NCI-H2029 treated with DMSO at 0.1 percent for 48 hours (cell line): ENCODE results near the gene NTM.

Source experiments
- DNase-seq: peaks from one replicate; lab custom pipeline; 2025; lab: John Stamatoyannopoulos, UW

NTM gene

DNA sequence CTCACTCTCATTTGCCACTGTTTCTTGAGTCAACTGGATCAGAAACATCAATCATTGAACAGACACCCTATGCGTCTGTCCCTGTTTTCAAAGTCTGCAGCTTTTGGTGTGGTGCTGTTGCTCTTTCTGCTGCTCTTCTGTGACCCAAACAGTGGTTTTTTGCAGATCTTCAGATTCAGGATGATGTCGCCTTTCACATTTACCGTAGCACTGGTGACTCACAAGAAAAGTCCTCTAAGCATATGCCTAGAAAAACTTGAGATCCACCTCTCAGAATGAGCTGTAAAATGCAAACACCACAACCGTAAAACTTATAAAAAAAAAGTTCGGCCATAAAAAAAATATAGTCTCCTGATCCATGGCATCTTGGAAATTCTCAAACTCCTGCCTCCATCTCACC, 400.4 kb downstream of the NTM start:
- DNase-seq = no peak

DNA sequence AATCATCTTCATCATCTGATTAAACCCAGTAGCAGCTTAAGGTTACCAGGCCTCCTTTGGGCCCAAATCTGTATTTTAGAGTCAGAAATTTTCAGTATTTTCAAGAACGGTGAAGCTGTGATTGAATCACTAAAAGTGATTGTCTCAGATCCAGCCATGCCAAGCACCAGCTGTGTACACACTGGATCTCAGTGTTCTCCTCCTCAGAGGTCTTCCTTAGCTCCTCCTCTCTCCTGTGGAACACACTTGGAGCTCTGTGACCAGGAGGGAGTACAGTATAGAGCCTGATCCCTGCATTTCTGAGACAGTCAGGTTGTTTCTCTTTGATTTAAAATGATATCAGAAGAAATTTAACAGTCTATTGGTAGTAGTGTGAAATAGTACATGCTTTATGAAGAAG, 401.1 kb downstream of the NTM start:
- no peak for DNase-seq

DNA sequence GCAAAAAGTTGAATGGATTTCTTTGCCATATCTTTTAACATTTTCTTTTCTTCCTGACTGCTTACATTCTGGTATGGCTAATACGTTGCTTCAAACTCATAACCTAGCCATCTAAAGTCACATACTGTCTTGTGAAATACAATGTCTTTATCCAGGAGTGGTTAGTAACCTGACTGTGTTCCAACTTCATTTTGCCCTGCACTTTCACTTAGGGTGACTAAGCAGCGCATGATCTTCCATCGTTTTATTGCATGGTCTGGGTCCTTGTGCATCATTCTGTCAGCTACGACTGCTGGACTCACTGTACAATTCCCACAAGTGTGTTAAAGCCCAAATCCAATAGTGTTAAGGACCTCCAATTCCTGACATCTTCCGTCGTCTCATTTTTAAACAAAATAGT, 403.2 kb downstream of the NTM start:
- DNase-seq = no peak

- no peak for DNase-seq
These were observed 405.8 kb downstream of the NTM start for GRCh38 chr11:131776211-131776610.

GRCh38 chr11:131785801-131786200, 415.4 kb downstream of the NTM start:
- DNase-seq = no peak

GRCh38 chr11:131787119-131787518, 416.7 kb downstream of the NTM start:
- DNase-seq = no peak

DNA sequence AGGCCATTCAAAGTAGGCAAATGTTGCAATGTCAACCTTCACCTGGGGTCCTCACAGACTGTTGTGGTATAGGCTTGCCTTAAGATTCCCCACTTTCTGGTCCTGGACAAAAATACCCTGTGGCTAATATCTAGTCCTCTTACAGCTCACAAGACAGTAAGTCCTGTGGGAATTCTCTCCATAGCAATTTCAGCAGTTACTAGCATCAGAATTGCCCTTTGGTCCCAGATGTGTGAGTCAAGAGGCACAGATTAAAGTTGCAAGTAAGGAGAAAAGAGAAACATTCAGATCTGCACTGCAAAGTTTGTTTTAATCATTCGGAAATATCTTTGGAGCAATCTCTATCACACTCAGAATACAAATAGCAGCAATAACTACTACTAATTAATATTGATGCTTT, 420.2 kb downstream of the NTM start:
- no peak for DNase-seq

GRCh38 chr11:131792243-131792642, 421.8 kb downstream of the NTM start:
- no peak for DNase-seq

GRCh38 chr11:131796089-131796488, 425.7 kb downstream of the NTM start:
- DNase-seq = no peak

GRCh38 chr11:131796541-131796940, 426.1 kb downstream of the NTM start:
- no peak for DNase-seq

DNA sequence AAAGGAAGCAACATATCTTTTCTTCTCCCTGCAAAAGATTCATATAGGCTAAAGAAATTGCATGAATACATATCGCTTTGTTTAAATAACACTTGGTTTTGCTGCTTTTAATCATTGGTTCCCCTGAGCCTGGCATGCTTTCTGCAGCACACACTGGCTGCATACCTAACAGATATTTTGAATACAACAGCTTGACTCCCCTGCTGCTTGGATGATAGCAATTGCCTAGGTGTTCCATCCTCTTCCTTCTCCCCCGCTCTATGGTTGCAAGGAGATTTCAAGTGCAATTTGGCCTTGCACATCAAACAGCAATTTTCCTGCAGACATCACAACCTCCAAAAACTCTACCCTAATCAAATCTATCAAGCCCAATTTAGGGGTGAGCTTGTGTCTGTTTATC, 430.0 kb downstream of the NTM start:
- no peak for DNase-seq

DNA sequence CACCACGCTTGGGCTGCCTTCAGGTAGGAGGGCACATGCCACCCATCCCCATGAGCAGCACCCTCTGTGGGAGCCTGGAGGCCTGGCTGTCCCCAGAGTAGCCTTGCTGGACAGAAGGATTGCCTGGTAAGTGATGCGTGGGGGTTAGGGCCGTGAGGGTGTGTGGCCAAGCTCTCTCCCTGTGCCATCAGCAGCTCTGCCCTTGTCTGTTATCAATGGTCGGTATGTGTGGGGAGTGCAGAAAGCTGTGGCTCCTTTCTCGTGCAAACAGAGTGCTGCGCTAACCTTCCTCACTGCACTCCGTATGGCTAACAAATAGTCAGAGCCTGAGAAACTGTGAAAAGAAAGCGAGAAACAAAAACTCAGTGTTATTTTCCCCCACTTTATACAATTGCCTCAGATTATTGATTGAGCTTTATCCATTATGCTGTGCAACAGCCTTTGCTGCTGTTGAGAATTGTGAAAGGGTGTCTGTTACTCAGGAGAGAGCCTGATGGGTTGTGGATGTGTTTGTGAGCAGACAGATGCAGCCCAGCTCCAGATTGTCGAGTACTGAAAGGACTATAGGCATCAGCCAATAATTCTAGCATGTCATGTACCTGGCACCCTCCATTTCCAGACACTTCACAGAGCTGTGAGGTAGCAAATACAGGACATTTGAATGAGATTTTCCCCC, 432.2 kb downstream of the NTM start:
- DNase-seq = no peak

- no peak for DNase-seq
These were observed 437.5 kb downstream of the NTM start for GRCh38 chr11:131807876-131808275.

- DNase-seq = no peak
These were observed 438.1 kb downstream of the NTM start for GRCh38 chr11:131808470-131808869.

DNA sequence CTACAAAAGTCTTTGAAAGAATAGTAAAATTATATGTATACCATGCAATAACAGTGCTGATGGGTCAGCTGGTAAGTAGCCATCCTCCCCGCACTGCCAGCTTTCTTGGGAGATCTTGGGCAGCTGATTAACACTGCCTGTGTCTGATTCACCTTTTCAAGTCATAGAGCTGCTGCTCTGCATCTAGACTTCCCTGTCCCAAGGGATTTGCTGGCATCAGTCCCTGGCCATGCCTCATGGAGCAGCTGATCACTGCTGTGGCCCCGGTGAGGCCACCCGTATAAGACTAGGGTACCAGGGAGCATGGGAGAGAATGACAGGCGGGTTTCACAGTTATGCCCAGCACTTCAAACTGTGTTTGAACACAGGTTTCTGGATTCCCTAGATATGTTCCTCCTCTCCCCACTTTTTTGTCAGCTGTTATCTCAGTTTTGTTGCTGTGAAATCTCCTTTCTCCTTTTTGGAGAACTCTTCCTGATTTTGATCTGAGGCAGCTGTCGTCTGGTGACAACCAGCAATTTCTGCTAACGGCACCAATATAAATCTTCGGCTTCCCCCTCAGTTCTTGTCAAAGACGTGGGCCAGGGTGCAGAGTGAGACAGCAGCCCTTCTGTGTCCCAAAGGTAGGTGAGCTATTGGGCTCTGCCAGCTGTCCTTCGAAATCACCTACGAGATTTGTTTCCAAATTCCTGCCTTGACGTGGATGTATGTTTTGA, 438.9 kb downstream of the NTM start:
- DNase-seq = no peak

GRCh38 chr11:131810541-131810940, 440.1 kb downstream of the NTM start:
- DNase-seq = no peak

DNA sequence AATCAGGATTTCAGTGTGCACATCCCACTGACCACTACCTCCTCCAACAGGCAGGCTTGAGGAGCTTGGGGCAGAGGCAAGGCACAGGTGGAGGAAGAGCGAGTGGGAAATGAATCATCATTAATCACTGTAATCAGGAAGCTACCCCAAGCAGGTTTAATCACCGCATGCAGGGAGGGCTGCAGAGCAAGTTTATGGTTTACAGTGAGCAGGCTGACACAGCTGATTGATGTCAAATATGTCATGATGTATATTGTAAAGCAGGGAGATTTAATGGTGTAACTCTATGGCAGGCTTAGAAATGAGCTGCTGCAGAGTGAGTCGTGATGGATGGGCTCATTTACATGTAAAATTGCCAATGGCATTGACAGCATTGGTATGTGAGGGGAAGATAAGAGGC, 441.0 kb downstream of the NTM start:
- no peak for DNase-seq

DNA sequence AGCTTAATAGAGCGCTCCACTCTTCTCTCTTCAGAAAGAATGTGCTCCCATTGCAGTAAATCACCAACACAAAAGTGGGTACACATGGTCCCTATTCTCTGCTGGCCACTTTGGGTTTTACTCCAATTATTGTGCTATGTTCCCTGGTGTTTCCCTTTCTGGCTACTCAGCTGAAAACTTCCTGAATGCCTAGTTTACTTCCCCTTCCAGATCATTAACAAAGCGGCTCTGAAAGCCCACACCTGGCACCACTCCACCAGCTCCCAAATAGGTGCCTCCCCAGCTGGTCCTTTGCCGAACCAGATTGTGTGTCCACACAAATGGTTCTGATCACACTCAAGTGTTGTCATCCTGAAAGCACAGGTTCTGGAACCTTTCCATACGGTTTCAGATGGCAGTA, 443.7 kb downstream of the NTM start:
- DNase-seq = no peak

GRCh38 chr11:131815590-131815989, 445.2 kb downstream of the NTM start:
- DNase-seq = no peak

DNA sequence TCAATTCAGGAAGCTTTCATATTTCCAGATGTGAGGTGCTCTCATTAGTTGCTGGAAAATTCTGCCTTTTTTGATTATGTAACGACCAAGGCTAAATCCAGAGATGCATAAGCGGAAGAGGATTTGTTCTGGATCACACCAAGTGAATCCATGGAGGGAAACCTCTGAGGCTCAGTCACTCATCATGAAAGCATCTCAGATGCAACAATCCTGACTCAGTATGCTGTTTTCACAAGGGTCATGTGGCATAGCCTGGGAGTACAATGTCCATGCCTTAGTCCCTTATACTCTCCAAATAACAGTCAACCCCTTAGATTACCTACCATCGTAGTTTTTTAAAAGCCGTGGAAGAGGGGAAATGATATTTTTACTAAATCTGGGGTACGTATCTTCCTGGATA, 445.6 kb downstream of the NTM start:
- no peak for DNase-seq

DNA sequence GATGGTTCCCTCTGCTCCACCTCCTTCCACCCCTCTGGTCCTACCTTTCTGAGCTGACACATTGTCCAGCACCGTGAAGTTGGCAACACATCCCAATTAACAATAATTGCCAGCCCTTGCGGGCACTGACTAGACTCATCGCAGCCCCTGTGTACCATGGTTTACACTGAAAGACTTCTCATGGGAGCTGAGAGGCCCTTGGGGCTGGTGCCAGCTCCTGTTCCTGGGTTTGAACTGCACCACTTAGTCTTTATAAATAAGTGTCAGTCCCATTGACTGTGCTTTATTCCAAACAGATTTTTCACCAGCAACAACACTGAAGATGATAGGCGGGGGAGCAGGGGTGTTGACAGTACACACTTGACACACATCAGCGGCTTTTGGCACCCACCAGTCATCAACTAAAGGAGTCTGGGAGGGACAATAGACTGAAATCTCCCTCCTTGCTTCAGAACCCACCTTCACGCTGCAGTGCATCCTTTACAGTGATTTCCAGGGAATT, 447.3 kb downstream of the NTM start:
- no peak for DNase-seq

DNA sequence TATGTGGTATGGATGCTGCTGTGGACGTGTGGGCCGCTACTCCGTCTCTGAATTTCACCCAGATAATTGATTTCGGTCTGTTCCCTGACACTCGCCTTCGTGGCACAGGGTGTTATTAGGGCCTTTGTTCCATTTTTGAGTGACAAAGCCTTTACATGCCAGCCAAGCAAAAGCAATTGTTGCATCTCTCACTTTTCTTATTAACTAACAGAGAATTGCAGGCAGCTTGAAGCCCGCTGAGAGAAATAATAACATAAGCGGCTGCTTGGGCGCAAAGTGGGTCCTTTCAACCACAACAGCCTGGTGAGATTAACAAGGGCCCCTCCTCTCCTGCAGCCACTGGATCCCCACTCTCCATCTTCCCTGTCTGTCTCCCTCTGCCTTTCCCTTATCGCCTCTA, 449.4 kb downstream of the NTM start:
- no peak for DNase-seq

DNA sequence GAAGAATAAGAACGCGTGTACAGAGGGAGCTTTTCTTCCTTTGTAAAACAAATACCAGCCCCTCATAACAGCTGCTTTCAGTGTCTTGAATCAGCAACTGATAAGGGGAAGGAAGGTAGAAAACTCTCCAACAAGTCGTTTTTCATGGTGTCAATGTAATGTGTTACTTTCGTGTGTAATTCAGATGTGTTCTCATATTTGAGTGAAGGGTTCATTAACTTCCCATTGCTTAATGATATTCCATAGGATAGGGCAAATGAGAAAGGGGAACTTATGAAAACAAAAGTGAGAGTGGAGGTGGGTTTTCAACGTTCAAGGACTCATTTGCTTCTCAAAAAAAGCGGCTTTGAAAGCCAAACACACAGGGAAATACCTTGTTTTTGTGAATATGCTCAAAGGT, 452.1 kb downstream of the NTM start:
- DNase-seq = no peak

DNA sequence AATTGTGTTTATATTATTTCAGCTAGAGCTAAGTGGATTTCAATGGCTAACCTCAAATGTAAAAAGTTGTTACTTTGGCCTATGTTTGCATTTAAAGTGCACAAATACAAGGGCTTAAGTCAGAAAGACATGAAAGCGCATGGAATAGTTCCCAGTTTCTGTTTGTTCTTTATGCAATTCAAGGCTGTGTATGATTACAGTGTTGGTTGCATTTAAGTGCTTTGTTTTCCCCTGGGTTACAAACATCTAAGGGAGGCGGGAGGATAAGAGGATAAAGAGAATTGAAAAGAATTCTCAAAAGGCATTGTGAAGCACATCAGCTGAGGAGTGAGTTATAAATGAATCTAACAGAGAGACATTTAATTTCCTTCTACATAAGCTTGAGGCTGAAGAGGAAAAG, 453.4 kb downstream of the NTM start:
- no peak for DNase-seq
